ENCODE measurements around the gene NAIF1. TPM values are rescaled to one million over a fixed set of nuclear protein-coding genes. Genes with fewer than 3 reads are reported as not detected.
"Not testable (repeated sequence)": the region's sequence is repeated elsewhere in the genome, so short reads cannot be mapped to it uniquely, and the experiment has no call there.

The NAIF1 gene
- polyA plus RNA-seq, 2 of the 4 experiments (the other 2 are of a cell fraction): 6.0 to 7.5 TPM

DNA sequence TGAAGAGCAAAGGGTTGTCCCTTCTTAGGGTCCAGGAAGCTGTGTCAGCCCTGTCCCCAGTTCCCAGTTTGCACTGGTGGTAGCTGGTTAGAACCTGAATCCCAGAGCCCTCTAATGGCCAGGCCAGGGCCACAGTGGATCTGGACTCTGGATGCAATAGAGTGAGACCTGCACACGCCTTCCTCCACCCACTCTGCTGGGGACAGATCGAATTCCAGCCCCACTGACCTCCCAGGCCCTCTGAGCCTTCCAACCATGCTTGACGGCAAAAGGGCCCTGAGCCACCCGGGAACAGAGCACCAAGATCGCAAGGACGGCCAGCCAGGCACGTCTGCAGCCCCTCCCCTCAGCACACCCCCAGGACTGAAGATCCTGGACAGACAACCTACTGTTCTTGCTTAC, 23.7 kb downstream of the NAIF1 start:
- ChIA-PET CTCF (interaction anchor here (0.9 to 29.7 kb wide), 4 partner anchors 9 to 97 kb away, joined by 3 to 827 read pairs (median 48); partner anchors contain the start of genes DPM2 and PIP5KL1), POLR2A (no interaction called here)

DNA sequence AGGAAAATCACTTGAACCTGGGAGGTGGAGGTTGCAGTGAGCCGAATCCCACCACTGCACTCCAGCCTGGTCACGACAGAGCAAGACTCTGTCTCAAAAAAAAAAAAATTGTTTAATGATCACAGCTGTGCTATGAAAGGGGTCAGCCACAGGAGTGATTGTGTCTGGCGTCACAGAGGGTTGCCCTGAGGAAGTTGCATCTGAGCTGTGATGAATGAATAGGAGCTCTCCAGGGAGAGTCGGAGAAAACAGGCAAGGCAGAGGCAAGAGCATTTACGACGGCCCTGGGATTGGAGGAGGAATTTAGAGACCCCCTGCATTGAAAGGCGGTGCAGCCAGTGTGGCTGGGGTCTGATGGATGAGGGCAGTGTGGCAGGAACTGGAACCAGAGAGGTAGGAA, 25.1 kb downstream of the NAIF1 start:
- no peak overlapping the region for H3K4me3 ChIP-seq
- TF ChIP-seq ZFP36 (IDR thresholded peaks at IDR 0.05; ENCODE audit: borderline replicate concordance, partially characterized antibody): no peak
- TF ChIP-seq, protein P1, sequence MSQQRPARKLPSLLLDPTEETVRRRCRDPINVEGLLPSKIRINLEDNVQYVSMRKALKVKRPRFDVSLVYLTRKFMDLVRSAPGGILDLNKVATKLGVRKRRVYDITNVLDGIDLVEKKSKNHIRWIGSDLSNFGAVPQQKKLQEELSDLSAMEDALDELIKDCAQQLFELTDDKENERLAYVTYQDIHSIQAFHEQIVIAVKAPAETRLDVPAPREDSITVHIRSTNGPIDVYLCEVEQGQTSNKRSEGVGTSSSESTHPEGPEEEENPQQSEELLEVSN (IDR thresholded peaks at IDR 0.05; ENCODE audit: borderline replicate concordance, low read depth): no peak
- no peak for TF ChIP-seq CBX8 (IDR thresholded peaks at IDR 0.05)
- no peak for TF ChIP-seq RCOR1 (IDR thresholded peaks at IDR 0.05; ENCODE audit: low read depth, low read length)
- TF ChIP-seq ESRRA (IDR thresholded peaks at IDR 0.05; ENCODE audit: borderline replicate concordance, low read length): no peak
- no peak for TF ChIP-seq FOSB (CRISPR knock-in tag; IDR thresholded peaks at IDR 0.05)
- no peak for TF ChIP-seq SREBF2 (IDR thresholded peaks at IDR 0.05)
- TF ChIP-seq GATA3 (IDR thresholded peaks at IDR 0.05; ENCODE audit: borderline replicate concordance): no peak
- TF ChIP-seq RFX5 (IDR thresholded peaks at IDR 0.05): no peak
- no peak for TF ChIP-seq NFE2L2 (conservative IDR thresholded peaks at IDR 0.05; ENCODE audit: low read length)
- TF ChIP-seq FOSL2 (IDR thresholded peaks at IDR 0.05): no peak
- TF ChIP-seq FOSL2 (CRISPR knock-in tag; IDR thresholded peaks at IDR 0.05): no peak
- no peak for TF ChIP-seq BHLHE40 (IDR thresholded peaks at IDR 0.05; ENCODE audit: low read depth, low read length)
- ChIA-PET POLR2A (no interaction called here), CTCF (interaction anchor here (0.7 to 29.7 kb wide), 5 partner anchors 9 to 720 kb away, joined by 3 to 827 read pairs (median 3); partner anchors contain the start of genes DPM2 and PIP5KL1)
- H3K4me1 ChIP-seq: no peaks in the 10 kb centered on the region; the same call in 2 of the 3 replicates
- no peak overlapping the region for H3K4me2 ChIP-seq
- no peaks in the 10 kb centered on the region for H3K9me3 ChIP-seq
- no peak for DNase-seq (ENCODE audit: low read depth in 1 of 2, low spot score in 1 of 2)
- no peak for ATAC-seq
- WGBS (ENCODE audit: missing lambda C conversion rate): 87% methylated on average over 7 of the region's 7 CpGs
- no peak for FAIRE-seq
- H3K27ac ChIP-seq: no peak overlapping the region

More for the DNA sequence above, 23.7 kb downstream of the NAIF1 start:
- Histone ChIP-seq H3K27ac (peak overlapping the region in 1 of 2 experiments; percentile 48; a peak in 4 of 6 replicates), H3K9me3 (no peaks in the 10 kb centered on the region), H3K4me2 (no peak overlapping the region), H3K4me3 (no peak overlapping the region), H3K4me1 (no peaks in the 10 kb centered on the region; the same call in 2 of the 3 replicates)
- FAIRE-seq (no peak), DNase-seq (ENCODE audit: low read depth in 1 of 2, low spot score in 1 of 2) (no peak), ATAC-seq (peak; percentile 73 to 83)
- WGBS (ENCODE audit: missing lambda C conversion rate): 57% methylated on average over 7 of the region's 7 CpGs
- TF ChIP-seq MAFK (IDR thresholded peaks at IDR 0.05; ENCODE audit: partially characterized antibody) (no peak), KDM5A (IDR thresholded peaks at IDR 0.05) (no peak), CBX2 (IDR thresholded peaks at IDR 0.05; ENCODE audit: borderline replicate concordance, low read depth) (no peak), FOSB (CRISPR knock-in tag; IDR thresholded peaks at IDR 0.05) (no peak), ZC3H11A (IDR thresholded peaks at IDR 0.05) (no peak), TFCP2L1 (CRISPR knock-in tag; IDR thresholded peaks at IDR 0.05) (no peak), POLR2A (IDR thresholded peaks at IDR 0.05; ENCODE audit: low read length) (no peak), JUNB (IDR thresholded peaks at IDR 0.05) (no peak)
- TF ChIP-seq, protein P2, sequence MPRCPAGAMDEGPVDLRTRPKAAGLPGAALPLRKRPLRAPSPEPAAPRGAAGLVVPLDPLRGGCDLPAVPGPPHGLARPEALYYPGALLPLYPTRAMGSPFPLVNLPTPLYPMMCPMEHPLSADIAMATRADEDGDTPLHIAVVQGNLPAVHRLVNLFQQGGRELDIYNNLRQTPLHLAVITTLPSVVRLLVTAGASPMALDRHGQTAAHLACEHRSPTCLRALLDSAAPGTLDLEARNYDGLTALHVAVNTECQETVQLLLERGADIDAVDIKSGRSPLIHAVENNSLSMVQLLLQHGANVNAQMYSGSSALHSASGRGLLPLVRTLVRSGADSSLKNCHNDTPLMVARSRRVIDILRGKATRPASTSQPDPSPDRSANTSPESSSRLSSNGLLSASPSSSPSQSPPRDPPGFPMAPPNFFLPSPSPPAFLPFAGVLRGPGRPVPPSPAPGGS (IDR thresholded peaks at IDR 0.05): no peak

DNA sequence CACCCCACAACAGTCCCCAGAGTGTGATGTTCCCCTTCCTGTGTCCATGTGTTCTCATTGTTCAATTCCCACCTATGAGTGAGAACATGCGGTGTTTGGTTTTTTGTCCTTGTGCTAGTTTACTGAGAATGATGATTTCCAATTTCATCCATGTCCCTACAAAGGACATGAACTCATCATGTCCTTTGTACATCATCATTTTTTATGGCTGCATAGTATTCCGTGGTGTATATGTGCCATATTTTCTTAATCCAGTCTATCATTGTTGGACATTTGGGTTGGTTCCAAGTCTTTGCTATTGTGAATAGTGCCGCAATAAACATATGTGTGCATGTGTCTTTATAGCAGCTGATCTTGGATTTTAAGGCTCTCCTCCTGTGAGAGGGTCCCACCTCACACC, 26.3 kb downstream of the NAIF1 start:
- DNase-seq (ENCODE audit: low read depth in 1 of 2, low spot score in 1 of 2); FAIRE-seq; POLR2A ChIA-PET; H3K4me2 ChIP-seq; ATAC-seq; H3K27ac ChIP-seq; H3K4me3 ChIP-seq; H3K4me1 ChIP-seq; H3K9me3 ChIP-seq: not testable (repeated sequence)
- CTCF ChIA-PET: interaction anchor here (29.7 kb wide), 1 partner anchor 94 kb away, joined by 827 read pairs; the partner anchor contains the start of genes DPM2 and PIP5KL1
- 60% methylated on average over 3 of the region's 3 CpGs for WGBS (ENCODE audit: missing lambda C conversion rate)

DNA sequence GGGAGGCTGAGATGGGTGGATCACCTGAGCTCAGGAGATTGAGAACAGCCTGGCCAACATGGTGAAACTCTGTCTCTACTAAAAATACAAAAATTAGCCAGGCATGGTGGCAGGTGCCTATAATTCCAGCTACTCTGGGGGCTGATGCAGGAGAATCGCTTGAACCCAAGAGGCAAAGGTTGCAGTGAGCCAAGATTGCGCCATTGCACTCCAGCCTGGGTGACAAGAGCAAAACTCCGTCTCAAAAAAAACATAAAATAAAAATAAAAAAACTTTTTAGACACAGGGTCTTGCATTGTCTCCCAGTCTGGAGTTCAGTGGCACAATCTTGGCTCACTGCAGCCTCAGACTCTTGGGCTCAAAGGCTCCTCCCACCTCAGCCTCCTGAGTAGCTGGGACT, 30.6 kb downstream of the NAIF1 start:
- H3K4me1 ChIP-seq; H3K27ac ChIP-seq; POLR2A ChIA-PET; H3K4me3 ChIP-seq; FAIRE-seq; H3K9me3 ChIP-seq; DNase-seq (ENCODE audit: low read depth in 1 of 2, low spot score in 1 of 2); H3K4me2 ChIP-seq; ATAC-seq: not testable (repeated sequence)
- WGBS (ENCODE audit: missing lambda C conversion rate): 90% methylated on average over 3 of the region's 3 CpGs
- CTCF ChIA-PET: interaction anchor here (1.6 to 29.7 kb wide), 9 partner anchors 11 to 90 kb away, joined by 6 to 827 read pairs (median 29); partner anchors contain the start of genes DPM2, EEIG1 and PIP5KL1

Data from A549 (cell line).